GM20431 (cell line): Measurements from ENCODE around the gene CDT1.
"Not testable (repeated sequence)": the region's sequence is repeated elsewhere in the genome, so short reads cannot be mapped to it uniquely, and the experiment has no call there.

Experiments used
- in situ Hi-C: fragments of 300-500 bp; cut with MseI, MboI; formaldehyde crosslinking; loops from one replicate; pipeline ENCODE4 v1.15.0; 2020; ENCODE audit warnings: low sequenced_read_pairs; ENCODE audit not compliant: unreplicated experiment

The CDT1 gene

DNA sequence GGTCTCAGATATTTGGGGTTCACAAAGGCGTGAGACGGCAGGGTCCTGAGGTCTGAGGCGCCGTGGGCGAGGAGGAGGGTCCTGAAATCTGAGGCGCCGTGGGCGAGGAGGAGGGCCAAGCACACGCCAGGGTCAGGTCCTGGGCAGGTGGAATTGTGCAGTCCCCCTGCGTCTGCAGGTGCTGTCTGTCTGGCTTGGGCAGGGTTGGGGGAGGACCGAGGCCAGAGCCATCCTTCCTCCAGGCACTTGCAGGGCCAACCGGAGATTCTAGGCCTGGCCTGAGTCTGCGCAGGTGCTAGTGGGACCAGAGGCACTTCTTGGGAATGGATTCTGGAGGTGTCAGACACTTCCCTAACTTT is 10.5 kb downstream of the CDT1 start:
- in situ Hi-C loops: no loop called here

DNA sequence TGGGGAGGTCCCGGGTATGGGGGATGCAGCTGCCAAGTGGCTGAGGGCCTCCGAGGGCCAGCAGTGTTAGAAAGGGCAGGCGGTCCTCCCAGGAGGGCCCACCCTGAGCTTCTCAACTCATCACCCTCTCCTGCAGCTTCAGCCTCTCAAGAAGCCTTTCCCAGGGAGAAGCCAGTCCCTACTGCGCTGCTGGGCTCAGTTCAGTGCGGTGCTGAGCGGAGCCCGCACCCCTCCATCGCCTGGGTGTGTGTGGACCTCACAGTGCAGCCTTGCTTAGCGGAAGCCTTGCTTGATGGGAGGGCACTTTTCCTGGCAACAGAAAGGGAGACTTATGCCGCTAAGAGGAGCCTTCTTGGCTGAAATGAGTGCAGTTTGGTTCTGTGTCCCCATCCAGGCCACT is 11.6 kb downstream of the CDT1 start:
- in situ Hi-C loops: no loop called here

DNA sequence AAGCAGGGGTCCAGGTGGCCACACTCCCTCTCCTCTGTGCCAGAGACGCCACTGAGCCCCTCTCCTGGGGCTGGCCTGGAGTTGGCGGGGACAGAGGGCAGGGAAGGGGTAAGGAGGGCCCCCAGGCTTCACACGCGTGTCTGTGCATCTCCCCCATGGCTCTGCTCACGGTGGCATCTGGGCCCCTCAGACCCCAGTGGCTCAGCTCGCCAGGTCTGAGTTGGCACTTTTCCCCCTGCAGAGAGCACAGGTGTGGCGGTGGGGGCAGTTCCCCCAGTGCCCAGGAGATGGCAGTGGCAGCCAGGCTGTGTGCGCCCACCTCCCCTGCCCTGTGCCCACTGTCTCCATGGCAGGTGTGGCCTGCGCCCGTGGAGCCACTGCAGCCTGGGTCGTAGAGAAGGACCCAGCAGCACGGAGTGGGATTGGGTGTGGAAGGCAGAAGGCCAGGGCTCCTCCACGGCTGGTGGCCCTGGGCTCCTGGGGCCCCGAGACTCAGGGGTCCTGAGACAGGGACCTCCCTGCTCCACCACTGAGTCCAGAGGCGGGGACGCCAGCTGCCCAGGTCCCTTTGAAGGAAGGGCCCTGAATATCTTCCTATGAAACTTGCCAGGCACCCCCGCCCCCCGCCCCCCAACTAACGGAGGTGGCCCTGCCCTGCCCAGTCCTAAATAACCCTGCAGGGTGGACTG is 12.5 kb downstream of the CDT1 start:
- in situ Hi-C loops: no loop called here

DNA sequence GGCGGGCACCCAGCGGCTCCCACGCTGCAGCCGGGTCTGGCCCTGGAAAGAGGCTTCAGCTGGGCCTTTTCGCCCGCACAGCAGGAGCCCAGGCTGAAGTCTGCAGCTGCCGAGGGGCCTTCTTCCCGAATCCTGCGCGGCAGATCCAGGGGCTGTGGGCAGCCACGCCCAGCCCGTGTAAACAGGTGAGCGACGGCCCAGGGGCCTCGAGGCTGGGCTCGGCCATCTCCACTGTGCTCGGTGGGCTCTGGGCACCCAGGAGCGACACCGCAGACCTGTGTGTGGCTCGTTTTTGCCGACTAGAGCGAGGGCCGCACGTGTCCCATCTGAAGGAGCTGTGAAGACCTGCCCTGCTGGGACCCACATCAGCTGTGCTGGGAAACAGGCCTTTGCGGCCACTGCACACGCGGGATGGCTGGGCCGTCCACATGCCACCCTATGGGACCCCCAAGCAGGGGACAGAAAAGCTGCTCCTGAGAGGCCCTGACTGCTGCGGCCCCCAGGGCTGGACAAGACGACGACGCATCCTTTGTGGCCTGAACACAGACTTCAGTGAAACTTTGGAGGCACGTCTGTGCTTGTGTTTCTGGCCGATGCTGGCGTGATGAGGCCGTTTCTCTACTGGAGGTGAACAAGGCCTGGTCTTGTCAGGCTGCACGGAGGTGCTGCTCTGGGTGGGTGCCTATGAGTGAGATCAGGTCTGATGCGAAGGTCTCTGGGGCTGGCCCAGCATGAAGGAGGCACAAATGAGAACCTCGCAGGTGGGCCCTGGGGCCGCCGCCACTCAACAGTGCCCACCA is 13.3 kb downstream of the CDT1 start:
- in situ Hi-C loops: no loop called here

DNA sequence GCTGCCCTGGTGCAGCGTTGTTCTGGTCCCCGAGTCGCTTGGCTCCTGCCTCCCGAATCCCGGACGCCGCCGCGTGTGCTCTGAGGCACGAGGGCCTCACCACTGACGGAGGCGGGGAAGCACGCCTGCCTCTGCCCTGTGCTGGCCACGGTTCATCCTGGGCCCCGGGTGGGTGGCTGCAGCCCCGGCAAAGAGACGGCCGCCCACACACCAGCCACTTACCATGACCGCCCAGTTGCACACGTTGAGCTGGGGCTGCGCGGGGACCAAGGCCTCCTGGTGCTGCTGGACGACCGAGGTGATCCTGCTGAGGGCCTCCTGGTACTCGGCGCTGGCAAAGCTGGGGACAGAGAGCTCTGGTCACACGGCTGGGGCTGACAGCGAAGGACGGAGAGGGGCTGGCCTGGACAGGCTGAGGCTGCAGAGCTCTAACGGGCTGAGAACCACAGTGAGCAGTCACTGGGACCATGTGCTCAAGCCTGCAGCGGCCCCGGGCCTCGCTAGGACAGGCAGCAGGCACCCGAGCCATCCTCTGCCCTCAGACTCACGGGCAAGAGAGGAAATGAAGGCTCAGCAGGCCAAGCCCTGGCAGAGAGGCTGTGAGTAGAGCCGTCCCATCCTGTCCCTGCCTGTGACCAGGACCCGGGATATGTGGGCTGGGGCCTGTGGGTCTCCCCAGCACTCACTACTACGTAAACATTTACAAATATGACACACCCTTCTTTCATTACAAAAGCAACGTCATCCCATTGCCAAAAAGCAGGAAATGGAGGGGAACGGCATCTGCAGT is 14.4 kb downstream of the CDT1 start:
- in situ Hi-C loops: no loop called here

DNA sequence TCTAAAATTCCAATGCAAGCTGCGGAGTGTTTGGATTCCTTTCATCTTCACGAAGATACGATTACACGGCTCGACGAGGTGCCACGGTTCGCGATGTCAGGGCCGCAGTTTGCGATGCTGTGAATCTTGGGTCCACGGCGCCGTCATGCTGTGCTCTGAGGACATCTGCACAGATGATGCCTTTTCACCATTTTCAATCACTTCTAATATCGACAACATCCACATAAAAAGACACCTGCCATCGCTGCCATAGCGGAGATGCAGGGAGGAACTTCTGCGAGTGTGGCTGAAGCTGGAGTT is 14.9 kb downstream of the CDT1 start:
- in situ Hi-C loops: no loop called here

DNA sequence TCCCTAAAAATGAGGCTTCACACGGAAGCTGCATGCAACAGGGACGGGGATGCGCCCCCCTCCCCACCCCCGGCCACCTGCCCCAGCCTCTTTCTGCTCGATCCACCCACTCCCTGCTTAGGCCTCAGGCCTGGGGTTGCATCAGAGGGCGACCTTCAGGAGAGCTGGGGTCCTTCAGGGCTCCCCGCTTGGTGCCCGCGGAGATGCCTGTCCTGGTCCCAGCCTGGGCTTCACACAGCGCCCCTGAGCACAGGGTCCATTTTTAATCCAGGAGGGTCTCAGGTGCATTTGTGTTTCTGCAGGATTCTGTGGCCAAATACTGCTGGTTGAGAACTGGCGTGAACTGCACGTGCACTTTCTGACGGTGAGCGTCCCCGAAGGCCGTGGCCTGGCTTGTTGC is 15.5 kb downstream of the CDT1 start:
- in situ Hi-C loops: no loop called here

DNA sequence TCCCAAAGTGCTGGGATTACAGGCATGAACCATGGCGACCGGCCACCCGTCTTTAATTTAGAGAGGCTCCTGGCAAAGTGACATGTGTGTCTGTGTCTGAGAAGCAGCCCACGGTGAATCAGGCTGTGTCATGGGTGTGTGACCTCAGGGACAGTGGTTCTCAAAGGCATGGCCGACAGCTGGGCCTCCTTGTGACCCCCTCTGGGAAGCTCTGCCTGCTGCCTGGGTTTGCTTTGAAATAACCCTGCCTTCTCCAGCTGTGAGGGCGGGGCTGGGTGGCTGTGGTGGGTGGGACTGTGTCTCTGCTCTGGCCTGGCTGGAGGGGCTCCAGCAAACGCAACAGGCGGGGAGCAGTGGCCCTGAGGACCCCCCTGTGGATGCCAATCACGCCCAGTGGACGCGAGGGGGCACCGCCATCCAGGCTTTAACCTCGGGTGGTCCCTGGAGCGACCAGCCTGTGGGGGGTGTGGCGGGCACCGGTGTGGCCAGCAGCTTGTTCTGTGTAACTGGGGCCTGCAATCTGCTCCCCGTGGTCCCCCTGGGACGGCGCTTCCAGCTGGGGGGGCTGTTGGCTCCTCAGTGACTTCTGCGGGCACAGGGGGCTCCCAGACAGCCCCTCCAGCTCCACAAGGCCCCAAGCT is 16.9 kb downstream of the CDT1 start:
- in situ Hi-C loops: no loop called here

DNA sequence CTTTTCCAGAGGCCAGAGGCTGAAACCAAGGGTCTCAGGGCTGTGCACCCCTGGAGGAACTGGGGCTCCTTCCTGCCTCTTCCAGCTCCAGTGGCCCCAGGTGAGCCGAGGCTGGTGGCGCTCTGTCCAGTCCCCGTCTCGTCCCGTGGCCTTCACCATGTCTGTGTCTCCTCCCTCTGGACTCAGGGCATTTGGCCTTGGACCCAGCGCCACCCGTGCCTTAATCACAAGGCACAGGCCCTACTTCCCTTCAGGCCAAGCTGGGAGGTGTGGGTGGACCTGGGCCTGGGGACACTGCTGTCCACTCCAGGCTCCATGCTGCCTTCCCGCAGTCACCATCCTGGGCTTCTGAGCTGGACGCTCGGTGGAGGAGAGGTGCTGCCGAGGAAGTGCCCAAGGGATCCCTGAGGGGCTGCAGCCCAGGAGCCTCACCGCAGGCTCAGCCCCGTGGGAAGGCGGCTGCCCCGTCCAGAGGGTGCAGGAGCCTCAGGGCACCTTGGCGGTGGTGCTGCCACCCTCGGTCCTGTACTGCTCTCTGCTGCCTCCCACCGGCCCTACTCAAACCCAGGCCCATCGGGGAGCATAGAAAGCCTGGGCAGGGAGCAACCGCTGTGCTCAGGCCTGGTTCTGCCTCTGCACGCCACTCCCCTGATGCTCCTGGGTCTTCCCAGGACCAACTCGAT is 17.7 kb downstream of the CDT1 start:
- in situ Hi-C loops: no loop called here

DNA sequence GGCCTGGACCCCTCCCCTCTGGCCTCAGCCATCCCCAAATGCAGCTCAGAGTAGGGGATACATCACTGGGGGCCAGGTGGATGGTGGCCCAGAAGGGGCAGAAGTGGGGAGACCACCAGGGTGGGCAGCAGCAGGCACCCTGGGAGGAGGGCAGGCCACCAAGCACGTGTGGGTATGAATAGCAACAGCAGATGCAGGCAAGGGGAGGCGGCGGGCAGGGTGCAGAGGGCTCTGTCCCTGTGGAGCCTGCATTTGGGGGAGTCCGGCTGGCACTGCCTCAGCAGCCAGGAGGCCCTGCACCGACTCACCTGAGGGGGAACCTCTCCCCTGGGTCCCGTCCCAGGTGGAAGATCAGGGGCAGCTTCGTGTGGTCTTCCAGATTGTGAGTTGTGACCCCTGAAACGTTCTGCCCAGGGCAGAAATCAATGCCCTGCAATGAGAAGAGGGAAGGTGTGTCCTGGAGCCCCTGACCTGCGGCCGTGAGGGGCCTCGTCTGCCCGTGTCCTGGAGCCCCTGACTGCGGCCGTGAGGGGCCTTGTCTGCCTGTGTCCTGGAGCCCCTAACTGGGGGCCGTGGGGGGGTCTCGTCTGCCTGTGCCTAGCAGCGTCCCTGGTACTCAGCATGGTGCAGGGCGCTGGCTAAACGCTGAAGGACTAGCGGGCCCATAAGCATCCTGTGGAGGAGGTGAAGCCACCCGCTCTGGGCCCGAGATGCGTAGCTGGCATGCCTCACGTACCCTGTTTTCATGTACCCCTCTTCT is 18.9 kb downstream of the CDT1 start:
- in situ Hi-C loops: no loop called here

DNA sequence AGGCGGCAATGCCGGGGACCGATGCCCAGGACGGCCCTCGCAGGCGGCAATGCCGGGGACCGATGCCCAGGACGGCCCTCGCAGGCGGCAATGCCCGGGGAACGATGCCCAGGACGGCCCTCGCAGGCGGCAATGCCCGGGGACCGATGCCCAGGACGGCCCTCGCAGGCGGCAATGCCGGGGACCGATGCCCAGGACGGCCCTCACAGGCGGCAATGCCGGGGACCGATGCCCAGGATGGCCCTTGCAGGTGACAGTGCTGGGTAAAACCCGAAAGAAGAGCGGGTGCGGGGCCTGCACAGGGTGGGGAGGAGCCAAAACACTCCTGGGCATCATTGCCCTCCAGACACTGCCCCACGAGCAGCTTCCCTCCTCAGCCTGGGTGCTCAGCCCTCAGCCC is 20.1 kb downstream of the CDT1 start:
- in situ Hi-C loops: not testable (repeated sequence)

DNA sequence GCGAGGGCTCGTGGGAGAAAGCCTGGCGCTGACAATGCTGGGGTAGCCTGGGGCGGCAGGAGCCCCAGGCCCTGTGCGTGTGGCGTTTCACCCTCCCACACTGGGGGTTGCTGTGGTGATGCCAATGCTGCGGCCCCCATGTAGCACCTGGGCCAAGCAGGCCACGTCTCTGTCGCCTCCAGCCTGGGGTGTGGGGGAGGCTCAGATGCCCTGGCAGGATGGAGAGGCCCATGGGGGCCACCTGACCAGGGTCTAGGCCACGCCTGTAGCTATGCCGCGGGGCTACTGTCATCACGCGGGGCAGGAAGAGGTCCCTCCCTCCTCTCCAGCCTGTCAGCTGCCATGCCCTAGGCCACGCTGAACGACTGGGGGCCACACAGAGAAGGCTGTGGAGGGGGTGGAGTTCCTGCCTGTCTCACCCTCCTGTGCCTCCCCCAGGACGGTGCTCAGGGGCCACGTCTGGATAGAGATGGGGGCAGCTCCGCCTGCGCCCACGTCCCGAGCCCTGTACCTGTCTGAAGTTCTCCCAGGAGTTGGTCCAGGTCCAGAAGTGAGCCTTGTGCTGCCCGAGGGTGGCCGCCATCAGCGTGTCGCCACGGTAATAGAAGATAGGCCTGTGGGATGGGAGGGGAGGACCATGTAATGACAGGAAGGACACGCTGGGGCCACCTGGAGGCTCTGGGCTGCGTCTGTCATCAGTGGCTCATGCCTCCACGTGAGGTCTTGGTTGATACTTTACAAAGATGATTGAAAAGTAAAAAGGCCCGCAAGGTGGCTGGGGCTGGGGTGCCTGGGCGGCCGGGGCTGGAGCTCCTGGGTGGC is 20.9 kb downstream of the CDT1 start:
- in situ Hi-C loops: no loop called here

DNA sequence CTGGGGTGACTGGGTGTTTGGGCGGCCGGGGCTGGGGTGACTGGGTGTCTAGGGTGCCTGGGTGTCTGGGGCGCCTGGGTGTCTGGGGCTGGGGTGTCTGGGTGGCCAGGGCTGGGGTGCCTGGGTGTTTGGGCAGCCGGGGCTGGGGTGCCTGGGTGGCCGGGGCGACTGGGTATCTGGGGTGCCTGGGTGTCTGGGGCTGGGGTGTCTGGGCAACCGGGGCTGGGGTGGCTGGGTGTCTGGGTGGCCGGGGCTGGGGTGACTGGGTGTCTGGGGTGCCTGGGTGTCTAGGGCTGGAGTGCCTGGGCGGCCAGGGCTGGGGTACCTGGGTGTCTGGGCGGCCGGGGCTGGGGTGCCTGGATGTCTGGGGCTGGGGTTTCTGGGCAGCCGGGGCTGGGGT is 21.6 kb downstream of the CDT1 start:
- in situ Hi-C loops: no loop called here

DNA sequence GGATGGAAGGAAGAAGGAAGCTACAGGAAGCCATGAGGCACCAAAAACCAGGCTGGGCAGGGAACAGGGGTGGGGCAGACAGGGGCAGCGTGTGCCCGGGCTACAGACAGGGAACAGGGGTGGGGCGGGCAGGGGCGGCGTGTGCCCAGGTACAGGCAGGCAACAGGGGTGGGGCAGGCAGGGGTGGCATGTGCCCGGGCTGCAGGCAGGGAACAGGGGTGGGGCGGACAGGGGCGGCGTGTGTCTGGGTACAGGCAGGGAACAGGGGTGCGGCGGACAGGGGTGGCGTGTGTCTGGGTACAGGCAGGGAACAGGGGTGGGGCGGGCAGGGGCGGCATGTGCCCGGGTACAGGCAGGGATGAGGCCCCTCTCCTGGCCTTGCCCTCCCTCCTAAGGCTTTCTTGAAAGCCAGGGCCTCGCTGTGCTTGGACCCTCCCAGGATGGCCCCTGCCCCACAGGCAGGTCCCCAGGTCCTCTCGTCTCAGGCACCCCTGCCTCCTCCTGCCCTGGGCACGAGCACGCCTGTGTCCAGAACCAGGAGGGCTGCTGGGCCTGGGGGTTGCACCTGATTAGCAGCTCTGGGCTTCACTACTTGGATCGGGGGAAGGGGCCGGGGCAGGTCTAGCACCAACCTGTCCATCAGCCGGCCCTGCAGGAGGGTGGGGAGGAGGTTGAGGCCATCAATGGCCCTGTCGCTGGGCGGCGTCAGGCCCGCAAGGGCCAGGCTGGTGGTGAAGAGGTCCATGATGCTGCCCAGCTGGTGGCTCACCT is 22.7 kb downstream of the CDT1 start:
- in situ Hi-C loops: no loop called here

DNA sequence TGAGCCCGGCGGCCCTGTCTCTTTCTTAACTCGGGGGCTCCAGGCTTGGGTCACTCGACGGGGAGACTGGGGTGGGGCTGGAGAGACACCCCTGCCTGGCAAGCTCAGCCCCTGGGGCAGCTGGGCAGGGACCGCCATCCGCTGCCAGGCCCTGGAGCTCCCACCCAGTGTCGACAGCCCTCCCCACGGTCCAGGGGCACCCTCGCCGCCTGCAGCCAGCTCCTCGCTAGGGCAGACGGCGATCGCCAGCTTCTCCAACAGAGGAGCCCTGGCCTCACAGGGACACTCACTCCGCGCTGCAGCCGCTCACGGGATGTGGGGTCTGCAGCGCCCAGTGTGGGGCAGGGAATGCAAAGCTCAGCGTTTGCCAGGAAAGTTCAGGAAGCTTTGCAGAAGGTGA is 24.1 kb downstream of the CDT1 start:
- in situ Hi-C loops: no loop called here

DNA sequence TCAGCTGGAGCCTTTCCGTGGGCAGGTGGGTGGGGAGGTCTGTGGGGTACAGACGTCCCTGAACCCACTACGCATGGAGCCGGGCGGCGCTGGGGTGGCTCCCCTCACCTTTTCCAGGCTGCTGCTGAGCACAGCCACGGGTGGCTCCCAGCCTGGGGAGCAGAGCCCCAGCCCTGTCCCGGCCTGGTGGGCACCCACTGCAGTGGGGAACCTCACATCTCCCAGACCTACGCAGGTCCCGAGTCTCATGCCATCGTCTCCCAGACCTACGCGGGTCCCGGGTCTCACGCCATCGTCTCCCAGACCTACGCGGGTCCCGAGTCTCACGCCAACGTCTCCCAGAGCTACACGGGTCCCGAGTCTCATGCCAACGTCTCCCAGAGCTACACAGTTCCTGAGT is 25.1 kb downstream of the CDT1 start:
- in situ Hi-C loops: no loop called here

DNA sequence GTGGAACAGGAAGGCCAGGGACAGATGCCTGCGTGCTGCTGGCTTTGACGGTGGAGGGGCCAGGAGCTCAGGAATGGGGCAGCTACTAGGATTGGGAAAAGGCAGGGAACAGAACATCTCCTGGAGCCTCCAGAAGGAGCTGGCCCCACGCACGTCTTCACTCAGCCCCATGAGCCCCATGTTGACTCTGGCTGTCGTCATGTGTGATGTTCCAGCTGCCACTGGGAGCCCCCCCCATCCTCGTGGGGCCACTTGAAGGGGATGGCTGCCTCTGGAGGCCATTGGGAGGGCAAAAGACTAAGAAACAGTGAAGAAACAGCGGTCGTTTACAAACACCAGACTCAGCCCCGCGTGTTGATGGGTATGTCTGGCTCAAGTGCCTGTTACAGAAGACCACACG is 26.7 kb downstream of the CDT1 start:
- in situ Hi-C loops: no loop called here

DNA sequence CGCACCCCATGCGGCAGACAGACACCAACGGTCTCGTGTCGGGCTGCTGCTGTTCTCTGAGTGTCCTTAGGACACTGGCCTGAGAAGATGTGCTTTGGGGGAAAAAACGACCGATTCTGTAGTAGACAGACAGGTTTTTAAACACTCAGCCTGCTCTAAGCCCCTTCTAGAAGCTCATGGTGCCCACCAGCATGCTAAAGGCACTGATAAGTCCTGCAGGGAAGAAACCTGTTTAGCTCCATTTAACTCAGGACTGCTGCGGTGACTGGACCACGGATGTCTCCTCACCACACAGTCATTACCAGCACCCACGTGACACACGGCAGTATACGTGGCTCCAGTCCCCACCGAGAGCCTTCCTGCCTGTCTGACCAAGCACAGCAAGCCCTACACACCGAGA is 27.2 kb downstream of the CDT1 start:
- in situ Hi-C loops: no loop called here
